MM.1S (cell line): ENCODE data around the gene IL1RAPL1.

Experiments
- DNase-seq: peaks from one replicate; pipeline ENCODE4 v3.0.0-alpha.2; 2015
- H2AFZ ChIP-seq: fragments of 300-600 bp; sonication (generic); 2 replicates; pipeline ENCODE4 v1.6.0; 2016; ENCODE audit warnings: antibody characterized with exemption, low read length
- H3F3A ChIP-seq: fragments of 300-600 bp; sonication (generic); 2 replicates; pipeline ENCODE4 v1.6.1; 2016; ENCODE audit warnings: mild to moderate bottlenecking, antibody characterized with exemption, low read length, moderate library complexity, mixed read lengths; ENCODE audit not compliant: insufficient read depth
- H3K27ac ChIP-seq: fragments of 300-600 bp; sonication (generic); 2 replicates; pipeline ENCODE4 v1.5.1; 2016; ENCODE audit warnings: mild to moderate bottlenecking, low read length
- H3K27me3 ChIP-seq: fragments of 300-600 bp; sonication (generic); replicated peaks from 2 replicates; pipeline ENCODE4 v1.6.0; 2016; ENCODE audit warnings: low read length; ENCODE audit not compliant: insufficient read depth
- H3K36me3 ChIP-seq: fragments of 300-600 bp; sonication (generic); replicated peaks from 2 replicates; pipeline ENCODE4 v1.6.1; 2016; ENCODE audit warnings: mild to moderate bottlenecking, low read length, mixed read lengths; ENCODE audit not compliant: insufficient read depth
- H3K4me1 ChIP-seq: fragments of 300-600 bp; sonication (generic); 2 replicates; pipeline ENCODE4 v1.6.1; 2016; ENCODE audit warnings: low read length, mixed read lengths
- H3K4me2 ChIP-seq: fragments of 300-600 bp; sonication (generic); 2 replicates; pipeline ENCODE4 v1.6.0; 2016; ENCODE audit warnings: low read depth, low read length
- H3K4me3 ChIP-seq: fragments of 300-600 bp; sonication (generic); 2 replicates; pipeline ENCODE4 v1.5.1; 2016; ENCODE audit warnings: low read length, mixed read lengths
- H3K79me2 ChIP-seq: fragments of 300-600 bp; sonication (generic); 2 replicates; pipeline ENCODE4 v1.6.1; 2016; ENCODE audit warnings: mixed run types, low read length, mixed read lengths
- H3K9ac ChIP-seq: fragments of 300-600 bp; sonication (generic); 2 replicates; pipeline ENCODE4 v1.6.1; 2016; ENCODE audit warnings: low read length, mixed read lengths
- H3K9me2 ChIP-seq: fragments of 300-600 bp; sonication (generic); replicated peaks from 2 replicates; pipeline ENCODE4 v1.6.1; 2016; ENCODE audit warnings: mild to moderate bottlenecking, low read length, mixed read lengths; ENCODE audit not compliant: insufficient read depth
- H3K9me3 ChIP-seq: fragments of 300-600 bp; sonication (generic); replicated peaks from 2 replicates; pipeline ENCODE4 v1.6.1; 2016; ENCODE audit warnings: mild to moderate bottlenecking, low read length, mixed read lengths; ENCODE audit not compliant: insufficient read depth
- H4K20me1 ChIP-seq: fragments of 300-600 bp; sonication (generic); 2 replicates; pipeline ENCODE4 v1.6.1; 2016; ENCODE audit warnings: mild to moderate bottlenecking, low read length, moderate library complexity, mixed read lengths; ENCODE audit not compliant: insufficient read depth
- CTCF ChIP-seq: fragments of 300-600 bp; sonication (generic); IDR thresholded peaks from 2 replicates; pipeline ENCODE4 v1.5.1; 2016; ENCODE audit warnings: antibody characterized with exemption, low read length, mixed read lengths
- EZH2 ChIP-seq: fragments of 300-600 bp; sonication (generic); optimal IDR thresholded peaks from 2 replicates; pipeline ENCODE3; 2017; ENCODE audit warnings: low read depth, mild to moderate bottlenecking, antibody characterized with exemption, low read length, mixed read lengths
- EZH2phosphoT487 ChIP-seq: fragments of 300-600 bp; sonication (generic); IDR thresholded peaks from 2 replicates; pipeline ENCODE4 v1.6.1; 2018; ENCODE audit warnings: antibody characterized with exemption, low read length

IL1RAPL1 gene

GRCh38 chrX:29488919-29489318 lies 901.7 kb downstream of the IL1RAPL1 start:
- Histone ChIP-seq H3K9me2 (no peaks in the 10 kb centered on the region), H3K4me1 (peaks cover 21% of the 10 kb centered on the region), H3K27me3 (no peaks in the 10 kb centered on the region), H3K4me3 (no peak overlapping the region), H3K36me3 (no peaks in the 10 kb centered on the region), H4K20me1 (no peaks in the 10 kb centered on the region), H3F3A (0 out of 2 replicates have a peak, but pooled peaks cover 6% of the 10 kb centered on the region), H3K9ac (no peak overlapping the region), H3K79me2 (no peaks in the 10 kb centered on the region), H2AFZ (no peak overlapping the region), H3K4me2 (peak overlapping the region; percentile 28; the same call in 1 of the 2 replicates), H3K27ac (peak overlapping the region; percentile 21; the same call in 1 of the 2 replicates), H3K9me3 (no peaks in the 10 kb centered on the region)
- peak; percentile 70 for DNase-seq
- no peak for TF ChIP-seq CTCF
- no peak for TF ChIP-seq EZH2phosphoT487
- TF ChIP-seq EZH2, result no peak

GRCh38 chrX:29490606-29491005 lies 903.4 kb downstream of the IL1RAPL1 start:
- Histone ChIP-seq H3K9me3 (no peaks in the 10 kb centered on the region), H3K79me2 (no peaks in the 10 kb centered on the region), H2AFZ (no peak overlapping the region), H3K36me3 (no peaks in the 10 kb centered on the region), H4K20me1 (no peaks in the 10 kb centered on the region), H3K4me2 (no peak overlapping the region), H3K27me3 (no peaks in the 10 kb centered on the region), H3K9me2 (no peaks in the 10 kb centered on the region), H3F3A (0 out of 2 replicates have a peak, but pooled peaks cover 6% of the 10 kb centered on the region), H3K27ac (no peak overlapping the region), H3K9ac (no peak overlapping the region), H3K4me3 (no peak overlapping the region), H3K4me1 (peaks cover 21% of the 10 kb centered on the region)
- TF ChIP-seq EZH2phosphoT487 (no peak), EZH2 (no peak), CTCF (no peak)
- no peak for DNase-seq

- TF ChIP-seq CTCF (no peak), EZH2 (no peak), EZH2phosphoT487 (no peak)
- H3K27ac ChIP-seq, result no peak overlapping the region
- H3K36me3 ChIP-seq, result no peaks in the 10 kb centered on the region
- H3K27me3 ChIP-seq, result no peaks in the 10 kb centered on the region
- H3K4me1 ChIP-seq, result peaks cover 18% of the 10 kb centered on the region
- H3K9me3 ChIP-seq, result no peaks in the 10 kb centered on the region
- no peak for DNase-seq
- H3K79me2 ChIP-seq, result no peaks in the 10 kb centered on the region
- H2AFZ ChIP-seq, result no peak overlapping the region
- no peak overlapping the region for H3K9ac ChIP-seq
- no peak overlapping the region for H3K4me3 ChIP-seq
- H3K4me2 ChIP-seq, result no peak overlapping the region
- 0 out of 2 replicates have a peak, but pooled peaks cover 6% of the 10 kb centered on the region for H3F3A ChIP-seq
- H3K9me2 ChIP-seq, result no peaks in the 10 kb centered on the region
- no peaks in the 10 kb centered on the region for H4K20me1 ChIP-seq
These were observed 904.4 kb downstream of the IL1RAPL1 start for GRCh38 chrX:29491659-29492058.
